Gastroesophageal sphincter (tissue), 4 donors: ENCODE measurements around the gene RPP38. TPM values are rescaled to one million over a fixed set of nuclear protein-coding genes. Genes with fewer than 3 reads are reported as not detected.

Source experiments
- ATAC-seq: fragments of 150-250 bp; one replicate; pipeline ENCODE4 v1.9.1; 2016; ENCODE audit warnings: mild to moderate bottlenecking, moderate library complexity
- H3K27ac ChIP-seq, 4 donors: fragments of 200-600 bp; sonication (generic) in 3 of 4; 1 replicate in 3 of 4; 2 replicates in 1 of 4; pipeline ENCODE4 v1.5.1; 2016 to 2019
- H3K27me3 ChIP-seq: fragments of 200-600 bp; sonication (generic); one replicate; pipeline ENCODE4 v1.5.1; 2019
- H3K36me3 ChIP-seq, 2 donors: fragments of 200-600 bp; sonication (generic); one replicate each; pipeline ENCODE4 v1.5.1; 2019; ENCODE audit warnings: control low read depth in 1 of 2
- H3K4me1 ChIP-seq, 3 donors: fragments of 200-600 bp; sonication (generic); 1 replicate in 2 of 3; 2 replicates in 1 of 3; pipeline ENCODE4 v1.5.1; 2016 to 2019; ENCODE audit warnings: control low read depth in 2 of 3
- H3K4me3 ChIP-seq, 2 donors: fragments of 200-600 bp; sonication (generic); one replicate each; pipeline ENCODE4 v1.5.1; 2019; ENCODE audit warnings: mild to moderate bottlenecking in 1 of 2, moderate library complexity in 1 of 2
- H3K9me3 ChIP-seq, 3 donors: fragments of 200-600 bp; sonication (generic); one replicate each; pipeline ENCODE4 v1.5.1; 2017 to 2019; ENCODE audit warnings: control low read depth in 2 of 3
- CTCF ChIP-seq, 4 experiments: fragments of 200-600 bp in 2 of 4; fragments of 450-650 bp in 2 of 4; sonication (generic) in 1 of 4; IDR thresholded peaks; one replicate each; pipeline ENCODE4 v1.5.1; 2017 to 2019; ENCODE audit warnings: antibody characterized with exemption in 4 of 4, mild to moderate bottlenecking in 2 of 4, moderate library complexity in 2 of 4
- EP300 ChIP-seq: sonication (generic); formaldehyde crosslinking; IDR thresholded peaks from one replicate; pipeline ENCODE4 v1.6.1; 2017; ENCODE audit warnings: antibody characterized with exemption, mild to moderate bottlenecking
- POLR2A ChIP-seq, 2 donors: fragments of 450-650 bp; IDR thresholded peaks; one replicate each; pipeline ENCODE4 v1.6.1; 2017; ENCODE audit warnings: antibody characterized with exemption in 2 of 2, mild to moderate bottlenecking in 2 of 2, moderate library complexity in 1 of 2
- POLR2AphosphoS5 ChIP-seq: sonication (generic); formaldehyde crosslinking; IDR thresholded peaks from one replicate; pipeline ENCODE4 v1.6.1; 2017; ENCODE audit warnings: antibody characterized with exemption
- WGBS, 2 donors: methylation state at CpG; one replicate each; pipeline ENCODE4 v1.1.5; 2018; ENCODE audit warnings: low coverage in 1 of 2; 5-methylcytosine and 5-hydroxymethylcytosine counted together
- total RNA-seq, 4 donors: library from RNA; depleted of rRNA; stranded (reverse); fragments of >200 nt; gene quantifications; one replicate each; pipeline ENCODE4 v1.1.0, GENCODE V29; 2016

RPP38 gene
- total RNA-seq, 4 donors from 2014 or later, result 9.9 to 23.2 (median 14.9) TPM

- 73 to 87% methylated on average over 3 to 4 of the region's 4 CpGs for WGBS, 2 donors
These were observed 2.7 kb downstream of the RPP38 start for GRCh38 chr10:15099886-15100285.

GRCh38 chr10:15103513-15103912 is 6.4 kb downstream of the RPP38 start:
- Histone ChIP-seq H3K4me3 (no peak overlapping the region), H3K27ac (no peak overlapping the region), H3K27me3 (no peaks in the 10 kb centered on the region), H3K4me1 (peaks cover 0 to 30% (median 2%) of the 10 kb centered on the region in 3 donors), H3K9me3 (no peaks in the 10 kb centered on the region), H3K36me3 (peaks cover 2 to 75% of the 10 kb centered on the region in 2 donors)
- no peak for ATAC-seq
- TF ChIP-seq CTCF (IDR thresholded peaks at IDR 0.05), result no peak
- TF ChIP-seq POLR2A (IDR thresholded peaks at IDR 0.05), result no peak
- no peak for TF ChIP-seq EP300
- TF ChIP-seq POLR2AphosphoS5, result no peak
- WGBS, 2 donors, result 74% methylated on average over 7 of the region's 9 CpGs; no CpG with 5 or more reads in 1 of the 2 donors

More at GRCh38 chr10:15099886-15100285, 2.7 kb downstream of the RPP38 start:
- H3K27ac ChIP-seq, result no peak overlapping the region
- peaks cover 0 to 32% (median 15%) of the 10 kb centered on the region in 3 donors for H3K4me1 ChIP-seq
- no peak for ATAC-seq
- TF ChIP-seq EP300 (no peak), POLR2AphosphoS5 (no peak), POLR2A (IDR thresholded peaks at IDR 0.05) (no peak), CTCF (IDR thresholded peaks at IDR 0.05) (no peak)
- no peak overlapping the region for H3K4me3 ChIP-seq
- no peaks in the 10 kb centered on the region for H3K27me3 ChIP-seq
- H3K36me3 ChIP-seq, result peaks cover 1 to 46% of the 10 kb centered on the region in 2 donors
- H3K9me3 ChIP-seq, result no peaks in the 10 kb centered on the region

GRCh38 chr10:15106352-15107013 is 9.3 kb downstream of the RPP38 start:
- TF ChIP-seq POLR2A (IDR thresholded peaks at IDR 0.05) (no peak), EP300 (no peak), CTCF (IDR thresholded peaks at IDR 0.05) (peak; percentile 73 to 86 (median 82)), POLR2AphosphoS5 (no peak)
- 46 to 51% methylated on average over 8 of the region's 8 CpGs for WGBS, 2 donors
- H3K4me1 ChIP-seq, result peaks cover 0 to 14% (median 0%) of the 10 kb centered on the region in 3 donors
- no peak overlapping the region for H3K4me3 ChIP-seq
- H3K9me3 ChIP-seq, result no peaks in the 10 kb centered on the region
- peak; percentile 77 for ATAC-seq
- no peaks in the 10 kb centered on the region for H3K27me3 ChIP-seq
- peak overlapping the region in 1 of 4 donors; percentile 19 for H3K27ac ChIP-seq
- H3K36me3 ChIP-seq, result peaks cover 2 to 92% of the 10 kb centered on the region in 2 donors

- Histone ChIP-seq H3K4me1 (no peaks in the 10 kb centered on the region), H3K36me3 (peaks cover 0 to 93% of the 10 kb centered on the region in 2 donors), H3K27ac (no peak overlapping the region), H3K9me3 (no peaks in the 10 kb centered on the region), H3K27me3 (no peaks in the 10 kb centered on the region), H3K4me3 (no peak overlapping the region)
- no peak for ATAC-seq
- no peak for TF ChIP-seq EP300
- no peak for TF ChIP-seq POLR2A (IDR thresholded peaks at IDR 0.05)
- TF ChIP-seq POLR2AphosphoS5, result no peak
- TF ChIP-seq CTCF (IDR thresholded peaks at IDR 0.05), result no peak
- WGBS, 2 donors, result 91 to 93% methylated on average over 9 to 13 of the region's 13 CpGs
These were observed 15.5 kb downstream of the RPP38 start for GRCh38 chr10:15112657-15113056.

- H3K36me3 ChIP-seq, result peaks cover 0 to 94% of the 10 kb centered on the region in 2 donors
- H3K4me1 ChIP-seq, result no peaks in the 10 kb centered on the region
- H3K9me3 ChIP-seq, result no peaks in the 10 kb centered on the region
- H3K27me3 ChIP-seq, result no peaks in the 10 kb centered on the region
- WGBS, 2 donors, result 63 to 95% methylated on average over 4 of the region's 4 CpGs
- ATAC-seq, result no peak
- no peak overlapping the region for H3K4me3 ChIP-seq
- no peak for TF ChIP-seq POLR2AphosphoS5
- no peak for TF ChIP-seq EP300
- TF ChIP-seq POLR2A (IDR thresholded peaks at IDR 0.05), result no peak
- no peak for TF ChIP-seq CTCF (IDR thresholded peaks at IDR 0.05)
- H3K27ac ChIP-seq, result no peak overlapping the region
These were observed 16.6 kb downstream of the RPP38 start for GRCh38 chr10:15113766-15114165.
